Activated naive CD8-positive, alpha-beta T cell treated with anti-CD3 and anti-CD28 coated beads, Interleukin-2, amount 10 ng/mL, durations not matched to agents 7 days and 5 days (primary cell): Measurements from ENCODE around the gene EHD4. TPM values are rescaled to one million over a fixed set of nuclear protein-coding genes. Genes with fewer than 3 reads are reported as not detected.

Experiments
- ATAC-seq: fragments of 150-1000 bp; cut with Tn5 transposase; one replicate; pipeline ENCODE4 v1.10.0; 2021; ENCODE audit warnings: low read depth, moderate library complexity
- POLR2A ChIA-PET: fragments of 350-600 bp; sonication (Branson Sonifier 250); formaldehyde crosslinking; loops from one replicate; lab custom pipeline; 2021; ENCODE audit warnings: antibody characterized with exemption; lab: Charles Lee
- DNase-seq: peaks from one replicate; pipeline ENCODE4 v3.0.0; 2021
- H3K27ac Mint-ChIP-seq: one replicate; pipeline ENCODE4 v1.8.0; 2022; ENCODE audit warnings: mild to moderate bottlenecking, mixed read lengths
- H3K27me3 Mint-ChIP-seq: one replicate; pipeline ENCODE4 v1.8.0; 2022; ENCODE audit warnings: mild to moderate bottlenecking, moderate library complexity, mixed read lengths
- H3K36me3 Mint-ChIP-seq: one replicate; pipeline ENCODE4 v1.8.0; 2021; ENCODE audit warnings: mild to moderate bottlenecking, mixed read lengths
- H3K4me1 Mint-ChIP-seq: one replicate; pipeline ENCODE4 v1.8.0; 2021; ENCODE audit warnings: mixed read lengths
- H3K4me3 Mint-ChIP-seq: one replicate; pipeline ENCODE4 v1.8.0; 2022; ENCODE audit warnings: mild to moderate bottlenecking, moderate library complexity, mixed read lengths
- H3K9me3 Mint-ChIP-seq: one replicate; pipeline ENCODE4 v1.8.0; 2021; ENCODE audit warnings: mixed read lengths
- microRNA-seq: library from miRNA; unstranded; fragments of <30 nt; microRNA quantifications from one replicate; pipeline ENCODE4 v1.2.0, GENCODE V29; 2022
- total RNA-seq, 2 experiments: library from RNA; stranded (reverse); gene quantifications; one replicate each; pipeline ENCODE4 v1.2.3, GENCODE V29; 2021

EHD4 gene
- total RNA-seq, 2 experiments from 2014 or later: 8.4 to 9.5 TPM

DNA sequence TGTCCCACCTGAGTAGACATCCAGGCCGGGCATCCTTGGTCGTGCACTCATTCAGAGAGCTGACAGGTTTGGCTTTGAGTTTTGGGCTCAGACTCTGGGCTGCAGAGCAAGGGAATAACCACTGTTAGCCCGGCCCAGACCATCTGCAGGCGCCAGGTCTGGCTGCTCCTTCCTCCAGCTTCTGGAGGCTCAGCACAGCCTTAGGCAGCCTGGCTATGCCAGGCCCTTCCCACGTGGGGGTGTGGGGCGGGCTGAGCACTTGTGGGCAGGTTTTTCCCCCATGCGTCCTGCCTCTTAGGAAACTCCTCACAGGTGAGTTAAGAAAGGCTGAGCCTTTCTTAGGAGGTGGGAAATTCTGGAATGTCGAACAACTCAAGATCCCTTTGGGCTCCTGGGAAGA lies 122.5 kb downstream of the EHD4 start:
- Mint-ChIP-seq H3K27me3 (peaks cover 1% of the 10 kb centered on the region), H3K4me1 (no peaks in the 10 kb centered on the region), H3K9me3 (no peaks in the 10 kb centered on the region), H3K4me3 (no peak overlapping the region), H3K27ac (no peak overlapping the region), H3K36me3 (no peaks in the 10 kb centered on the region)
- POLR2A ChIA-PET: no interaction called here
- DNase-seq (no peak), ATAC-seq (no peak)

DNA sequence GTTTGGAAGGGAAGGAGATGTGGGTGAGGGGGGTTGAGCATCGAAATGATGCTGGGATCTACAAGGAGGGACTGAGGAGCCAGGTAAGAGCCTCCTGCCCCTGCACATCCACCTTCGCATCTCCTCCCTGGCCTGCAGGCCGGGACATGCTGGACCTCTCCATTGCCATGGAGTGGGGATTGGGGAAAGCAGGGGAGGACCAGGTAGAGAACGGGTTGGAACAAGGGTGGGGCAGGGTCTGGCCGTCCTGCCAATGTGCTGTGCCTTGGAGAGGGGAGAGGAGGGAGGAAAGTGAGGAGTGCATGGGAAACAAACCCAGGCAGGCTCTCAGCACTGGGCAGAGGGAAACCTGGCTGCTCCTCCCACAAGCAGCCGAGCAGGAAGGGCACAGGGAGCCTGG lies 123.2 kb downstream of the EHD4 start:
- Mint-ChIP-seq H3K27ac (no peak overlapping the region), H3K4me1 (no peaks in the 10 kb centered on the region), H3K36me3 (no peaks in the 10 kb centered on the region), H3K4me3 (no peak overlapping the region), H3K27me3 (peaks cover 1% of the 10 kb centered on the region), H3K9me3 (no peaks in the 10 kb centered on the region)
- POLR2A ChIA-PET: no interaction called here
- no peak for ATAC-seq
- no peak for DNase-seq

DNA sequence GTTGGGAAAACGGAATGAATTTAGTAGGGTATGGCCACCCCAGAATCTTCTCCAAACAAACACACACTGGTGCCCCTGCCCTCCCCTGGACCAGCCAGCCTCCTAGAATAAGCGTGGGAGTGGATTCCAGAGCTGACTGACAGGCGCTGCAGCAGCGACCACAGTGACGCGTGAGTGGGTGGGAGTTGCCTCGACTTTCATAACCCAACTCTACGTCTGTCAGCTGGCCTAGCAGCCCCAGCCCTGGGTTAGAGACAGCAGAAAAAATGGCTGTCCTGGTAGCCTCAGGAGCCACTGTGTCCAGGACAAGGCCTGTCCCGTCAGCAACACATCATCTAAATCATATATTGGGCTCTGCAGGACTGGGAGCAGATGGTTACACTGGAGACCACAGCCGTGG lies 123.7 kb downstream of the EHD4 start:
- H3K27me3 Mint-ChIP-seq: peaks cover 1% of the 10 kb centered on the region
- POLR2A ChIA-PET: no interaction called here
- no peaks in the 10 kb centered on the region for H3K9me3 Mint-ChIP-seq
- H3K4me3 Mint-ChIP-seq: no peak overlapping the region
- H3K4me1 Mint-ChIP-seq: no peaks in the 10 kb centered on the region
- H3K27ac Mint-ChIP-seq: no peak overlapping the region
- H3K36me3 Mint-ChIP-seq: no peaks in the 10 kb centered on the region
- DNase-seq (no peak), ATAC-seq (no peak)

DNA sequence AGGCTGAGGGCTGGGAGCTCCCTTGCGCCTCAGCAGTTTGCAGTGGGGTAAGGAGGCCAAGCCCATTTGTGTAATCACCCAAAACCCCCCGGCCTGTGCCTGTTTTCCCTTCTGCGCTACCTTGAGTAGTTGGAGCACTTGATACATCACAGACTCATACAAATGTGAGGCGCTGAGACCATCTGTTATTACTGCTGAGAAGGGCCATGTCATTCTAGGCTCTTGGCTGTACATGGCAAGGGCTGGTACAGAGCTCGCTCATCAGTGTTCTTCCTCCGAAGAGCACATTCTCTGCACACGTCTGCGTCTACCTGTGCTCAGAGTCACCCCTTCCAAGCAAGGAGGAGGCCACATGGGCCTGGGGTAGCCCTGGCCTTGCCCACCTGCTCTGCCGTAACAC lies 124.4 kb downstream of the EHD4 start:
- Mint-ChIP-seq H3K9me3 (no peaks in the 10 kb centered on the region), H3K36me3 (no peaks in the 10 kb centered on the region), H3K4me3 (no peak overlapping the region), H3K4me1 (no peaks in the 10 kb centered on the region), H3K27ac (no peak overlapping the region), H3K27me3 (peaks cover 1% of the 10 kb centered on the region)
- POLR2A ChIA-PET: no interaction called here
- ATAC-seq (no peak), DNase-seq (no peak)

DNA sequence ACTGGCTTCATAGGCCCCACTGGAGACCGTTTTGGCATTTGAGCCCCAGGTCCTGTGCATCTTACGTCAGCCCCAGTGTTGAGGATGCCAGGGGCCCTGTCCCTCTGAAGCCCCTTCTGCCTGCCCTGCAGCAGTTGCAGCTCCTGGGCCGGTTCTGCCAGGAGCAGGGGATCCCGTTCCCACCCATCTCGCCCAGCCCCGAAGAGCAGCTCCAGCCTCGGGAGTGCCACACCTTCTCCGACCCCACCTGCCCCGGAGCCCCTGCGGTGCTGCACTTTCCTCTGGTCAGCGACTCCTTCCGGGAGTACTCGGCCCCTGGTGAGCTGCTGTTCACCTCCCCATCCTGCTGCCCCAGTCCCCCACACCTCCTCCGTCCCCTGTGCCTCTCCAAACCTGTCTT lies 125.2 kb downstream of the EHD4 start:
- Mint-ChIP-seq H3K9me3 (no peaks in the 10 kb centered on the region), H3K4me1 (no peaks in the 10 kb centered on the region), H3K36me3 (no peaks in the 10 kb centered on the region), H3K4me3 (no peak overlapping the region), H3K27me3 (peaks cover 1% of the 10 kb centered on the region), H3K27ac (no peak overlapping the region)
- POLR2A ChIA-PET: interaction anchor here (0.6 kb wide), 1 partner anchor 398 kb away, joined by 3 read pairs; no protein-coding TSS in a partner anchor
- ATAC-seq: no peak
- DNase-seq: no peak

Small RNA genes lying within 50 kb of the gene (microRNA-seq; reads per million reads assigned to microRNA genes)
- gene MIR4310: not detected

Other genes starting within 250 kb of the EHD4 start
- gene MAPKBP1, start 198.1 kb downstream of the EHD4 start, total RNA-seq: 10 to 100 TPM; 32.0 to 36.6 TPM
- gene JMJD7, start 144.5 kb downstream of the EHD4 start, total RNA-seq: 10 to 100 TPM; 33.8 to 54.3 TPM
- 10 to 100 TPM; 21.5 to 26.0 TPM for gene PLA2G4B, start 133.7 kb downstream of the EHD4 start, total RNA-seq
- gene SPTBN5, start 78.5 kb downstream of the EHD4 start, total RNA-seq: 1 to 10 TPM; 1.1 to 1.6 TPM
- not detected for gene PLA2G4E, start 48.5 kb upstream of the EHD4 start, total RNA-seq
- not detected for gene PLA2G4D, start 122.0 kb upstream of the EHD4 start, total RNA-seq
- gene PLA2G4F, start 184.1 kb upstream of the EHD4 start, total RNA-seq: not detected
- 10 to 100 TPM; 88.8 to 91.7 TPM for gene VPS39, start 235.7 kb upstream of the EHD4 start, total RNA-seq